Osteoblast (primary cell): Measurements from ENCODE around the gene NTS. TPM values are rescaled to one million over a fixed set of nuclear protein-coding genes. Genes with fewer than 3 reads are reported as not detected.

Experiments used
- DNase-seq: peaks from one replicate; pipeline ENCODE4 v3.0.0; 2011; ENCODE audit warnings: low spot score, mixed read lengths; ENCODE audit not compliant: insufficient read length; ENCODE audit errors: missing footprints
- H2AFZ ChIP-seq: 2 replicates; pipeline ENCODE4 v1.6.0; 2011; ENCODE audit warnings: mild to moderate bottlenecking, low read length
- H3K27ac ChIP-seq: 2 replicates; pipeline ENCODE4 v1.5.1; 2011; ENCODE audit warnings: mild to moderate bottlenecking, low read depth, low read length, moderate library complexity
- H3K27me3 ChIP-seq: 2 replicates; pipeline ENCODE4 v1.6.0; 2012; ENCODE audit warnings: mild to moderate bottlenecking, control low read depth, inconsistent platforms, low read length, moderate library complexity; ENCODE audit not compliant: insufficient read depth
- H3K36me3 ChIP-seq: 2 replicates; pipeline ENCODE4 v1.5.1; 2011; ENCODE audit warnings: mild to moderate bottlenecking, low read length, control low read depth, moderate library complexity; ENCODE audit not compliant: insufficient read depth
- H3K4me1 ChIP-seq: 2 replicates; pipeline ENCODE4 v1.5.1; 2011; ENCODE audit warnings: mild to moderate bottlenecking, low read length, control low read depth, moderate library complexity; ENCODE audit not compliant: insufficient read depth
- H3K4me2 ChIP-seq: 2 replicates; pipeline ENCODE4 v1.6.0; 2011; ENCODE audit warnings: mild to moderate bottlenecking, low read length; ENCODE audit not compliant: insufficient read depth
- H3K4me3 ChIP-seq: fragments of 200-600 bp; sonication (generic); 3 replicates; pipeline ENCODE4 v1.5.1; 2012; ENCODE audit warnings: mild to moderate bottlenecking, low read length, inconsistent platforms; ENCODE audit not compliant: insufficient read depth
- H3K79me2 ChIP-seq: 2 replicates; pipeline ENCODE4 v1.6.0; 2012; ENCODE audit warnings: mild to moderate bottlenecking, low read length, control low read depth, inconsistent platforms; ENCODE audit not compliant: insufficient read depth
- H3K9me3 ChIP-seq: 2 replicates; pipeline ENCODE4 v1.5.1; 2011; ENCODE audit warnings: low read depth, low read length, control low read depth
- H4K20me1 ChIP-seq: 2 replicates; pipeline ENCODE4 v1.6.0; 2012; ENCODE audit warnings: mild to moderate bottlenecking, low read length, control low read depth; ENCODE audit not compliant: insufficient read depth
- total RNA-seq: library from RNA; depleted of rRNA; stranded (reverse); fragments of >200 nt; gene quantifications from 2 replicates; pipeline ENCODE4 v1.2.3, GENCODE V29; 2012
- TF ChIP-seq, protein P1 (sequence below): IDR thresholded peaks from 2 replicates; pipeline ENCODE4 v1.5.1; 2011; ENCODE audit warnings: mild to moderate bottlenecking, low read depth, low read length, moderate library complexity; ENCODE audit errors: extremely low read depth

NTS gene
- total RNA-seq, 1 donor: not detected

DNA sequence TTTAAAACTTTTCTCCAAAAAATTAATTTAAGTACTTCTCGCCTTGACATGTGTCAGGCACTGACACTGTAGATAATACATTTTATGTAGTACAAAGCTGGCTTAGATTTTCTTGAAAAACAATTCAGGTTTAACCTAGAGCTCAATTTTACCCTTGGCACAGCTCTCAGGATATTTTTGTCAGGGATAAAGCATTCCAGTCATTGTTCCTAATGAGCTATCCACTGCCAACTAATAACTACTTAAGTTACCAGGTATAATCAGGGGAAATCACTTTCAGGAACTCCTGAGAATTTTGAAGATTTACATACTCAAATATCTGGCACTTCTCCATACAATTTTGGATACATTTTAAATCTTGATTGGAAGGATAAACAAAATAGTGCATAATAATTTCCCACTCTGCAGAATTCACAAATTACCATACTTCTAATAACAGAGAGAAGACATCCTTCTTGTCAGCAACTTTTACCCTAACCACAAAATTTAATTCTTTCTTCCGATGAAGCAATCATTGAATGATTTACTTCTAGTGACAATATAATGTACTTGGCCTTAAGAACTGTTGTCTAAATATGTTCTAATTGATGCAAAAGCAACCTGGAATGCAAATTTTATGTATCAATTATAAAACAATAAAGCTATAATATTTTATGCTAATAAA, 42.6 kb upstream of the NTS start:
- Histone ChIP-seq H3K27ac (no peak overlapping the region), H3K36me3 (no peaks in the 10 kb centered on the region), H3K4me3 (no peak overlapping the region), H2AFZ (no peak overlapping the region), H4K20me1 (no peaks in the 10 kb centered on the region), H3K27me3 (no peaks in the 10 kb centered on the region), H3K79me2 (no peaks in the 10 kb centered on the region), H3K4me2 (no peak overlapping the region), H3K9me3 (no peaks in the 10 kb centered on the region), H3K4me1 (peaks cover 29% of the 10 kb centered on the region)
- DNase-seq: no peak
- TF ChIP-seq, protein P1, sequence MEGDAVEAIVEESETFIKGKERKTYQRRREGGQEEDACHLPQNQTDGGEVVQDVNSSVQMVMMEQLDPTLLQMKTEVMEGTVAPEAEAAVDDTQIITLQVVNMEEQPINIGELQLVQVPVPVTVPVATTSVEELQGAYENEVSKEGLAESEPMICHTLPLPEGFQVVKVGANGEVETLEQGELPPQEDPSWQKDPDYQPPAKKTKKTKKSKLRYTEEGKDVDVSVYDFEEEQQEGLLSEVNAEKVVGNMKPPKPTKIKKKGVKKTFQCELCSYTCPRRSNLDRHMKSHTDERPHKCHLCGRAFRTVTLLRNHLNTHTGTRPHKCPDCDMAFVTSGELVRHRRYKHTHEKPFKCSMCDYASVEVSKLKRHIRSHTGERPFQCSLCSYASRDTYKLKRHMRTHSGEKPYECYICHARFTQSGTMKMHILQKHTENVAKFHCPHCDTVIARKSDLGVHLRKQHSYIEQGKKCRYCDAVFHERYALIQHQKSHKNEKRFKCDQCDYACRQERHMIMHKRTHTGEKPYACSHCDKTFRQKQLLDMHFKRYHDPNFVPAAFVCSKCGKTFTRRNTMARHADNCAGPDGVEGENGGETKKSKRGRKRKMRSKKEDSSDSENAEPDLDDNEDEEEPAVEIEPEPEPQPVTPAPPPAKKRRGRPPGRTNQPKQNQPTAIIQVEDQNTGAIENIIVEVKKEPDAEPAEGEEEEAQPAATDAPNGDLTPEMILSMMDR: no peak

DNA sequence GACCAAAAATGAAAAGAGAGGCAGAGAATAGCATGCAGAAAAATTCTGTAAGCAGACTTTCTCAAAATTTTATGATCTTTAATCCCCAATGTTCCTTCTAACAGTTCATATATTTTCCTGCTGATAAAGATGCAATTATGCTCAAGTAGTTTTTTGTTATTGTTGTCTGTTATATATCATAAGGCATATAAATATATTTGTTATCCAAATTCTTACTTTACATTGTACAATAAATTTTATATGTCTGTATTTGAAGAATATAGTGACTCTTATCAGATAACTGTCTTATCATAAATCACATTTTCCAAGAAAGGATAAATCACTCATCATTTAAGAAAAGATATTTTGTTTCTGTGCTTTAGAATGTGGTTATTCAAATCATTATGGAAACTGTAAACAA, 40.5 kb upstream of the NTS start:
- no peaks in the 10 kb centered on the region for H3K36me3 ChIP-seq
- H3K27ac ChIP-seq: no peak overlapping the region
- H2AFZ ChIP-seq: no peak overlapping the region
- no peak for DNase-seq
- H3K4me3 ChIP-seq: no peak overlapping the region
- no peaks in the 10 kb centered on the region for H4K20me1 ChIP-seq
- H3K9me3 ChIP-seq: no peaks in the 10 kb centered on the region
- TF ChIP-seq, protein P1: no peak
- peaks cover 32% of the 10 kb centered on the region for H3K4me1 ChIP-seq
- H3K27me3 ChIP-seq: no peaks in the 10 kb centered on the region
- H3K79me2 ChIP-seq: no peaks in the 10 kb centered on the region
- no peak overlapping the region for H3K4me2 ChIP-seq

DNA sequence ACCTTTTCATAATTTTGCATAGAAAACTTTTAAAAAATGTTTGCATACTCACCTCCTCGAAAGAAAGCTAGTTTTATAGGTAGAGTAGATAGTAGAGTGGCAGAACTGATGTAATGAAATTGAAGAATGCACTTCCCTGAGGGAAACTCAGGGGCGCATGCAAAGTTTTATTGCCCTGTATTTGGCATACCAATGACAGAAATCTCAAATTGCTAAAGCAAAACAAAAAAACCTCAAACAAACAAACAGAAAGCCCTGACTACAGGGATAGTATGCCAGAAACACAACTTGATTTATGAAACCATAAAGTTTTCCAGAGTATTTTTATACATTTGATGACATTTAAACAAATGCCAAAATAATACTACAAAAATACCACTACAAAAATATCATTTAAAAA, 39.7 kb upstream of the NTS start:
- Histone ChIP-seq H3K79me2 (no peaks in the 10 kb centered on the region), H3K27ac (peak overlapping the region; percentile 83), H4K20me1 (no peaks in the 10 kb centered on the region), H3K36me3 (no peaks in the 10 kb centered on the region), H2AFZ (no peak overlapping the region), H3K27me3 (no peaks in the 10 kb centered on the region), H3K4me1 (peaks cover 24% of the 10 kb centered on the region), H3K9me3 (no peaks in the 10 kb centered on the region), H3K4me2 (peak overlapping the region; percentile 96), H3K4me3 (no peak overlapping the region)
- TF ChIP-seq, protein P1: no peak
- DNase-seq: no peak

DNA sequence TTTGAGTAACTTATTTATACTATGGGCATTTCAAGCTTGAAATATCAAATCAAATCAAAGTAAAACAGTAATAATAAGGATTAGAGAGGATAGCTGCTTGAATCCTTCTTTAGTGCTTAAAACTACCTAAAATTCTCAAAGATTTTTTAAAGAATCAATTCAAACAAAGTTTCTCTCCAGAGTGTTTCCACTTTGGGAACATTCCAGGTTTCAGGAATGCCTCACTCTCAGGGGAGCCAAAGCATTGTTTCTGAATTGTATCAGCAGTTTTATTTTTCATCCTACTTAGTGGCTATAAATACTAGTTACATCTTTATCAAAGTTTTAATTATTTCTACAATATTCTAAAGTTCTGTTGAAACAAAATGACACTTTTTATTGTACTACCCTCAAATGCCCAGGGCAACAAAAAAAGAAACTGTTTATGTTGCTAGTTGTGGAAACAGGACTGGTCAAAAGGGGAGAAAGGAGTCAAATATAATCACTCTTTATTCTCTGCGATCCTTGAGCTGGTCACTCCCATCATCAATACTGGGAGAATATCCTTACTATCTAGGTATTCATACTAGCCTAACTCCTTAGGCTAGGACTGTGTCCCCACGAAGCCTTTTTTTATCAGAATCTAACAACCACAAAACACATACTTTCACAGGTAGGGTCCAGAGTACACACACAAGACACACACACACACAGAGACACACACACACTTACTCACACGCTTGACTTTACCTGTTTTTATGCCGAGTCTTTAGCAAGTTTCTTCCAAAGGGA, 38.5 kb upstream of the NTS start:
- DNase-seq: no peak
- peak overlapping the region; percentile 74 for H3K4me3 ChIP-seq
- peak overlapping the region; percentile 96 for H3K4me2 ChIP-seq
- no peaks in the 10 kb centered on the region for H4K20me1 ChIP-seq
- TF ChIP-seq, protein P1: no peak
- H3K4me1 ChIP-seq: peaks cover 14% of the 10 kb centered on the region
- peak overlapping the region; percentile 82 for H2AFZ ChIP-seq
- no peaks in the 10 kb centered on the region for H3K9me3 ChIP-seq
- H3K79me2 ChIP-seq: no peaks in the 10 kb centered on the region
- no peaks in the 10 kb centered on the region for H3K36me3 ChIP-seq
- no peaks in the 10 kb centered on the region for H3K27me3 ChIP-seq
- H3K27ac ChIP-seq: peak overlapping the region; percentile 83
